HEK293 (cell line): ENCODE measurements around the gene CRY1.

Experiments
- CTCF ChIA-PET: fragments of 350-600 bp; formaldehyde crosslinking; extraction: SDS; loops from one replicate; lab custom pipeline; 2021; ENCODE audit warnings: antibody characterized with exemption; lab: Yijun Ruan, JAX
- POLR2A ChIA-PET: fragments of 300-600 bp; formaldehyde crosslinking; extraction: SDS; loops from one replicate; lab custom pipeline; 2020; ENCODE audit warnings: antibody characterized with exemption, inconsistent platforms; lab: Yijun Ruan, JAX
- H3K27ac ChIP-seq: fragments of 200-500 bp; sonication (Bioruptor generic); 2 replicates; pipeline ENCODE4 v1.5.1; 2014; ENCODE audit warnings: low read depth, low read length, control low read depth, inconsistent platforms; ENCODE audit errors: extremely low read depth
- H3K36me3 ChIP-seq, 2 experiments: fragments of 200-500 bp in 1 of 2; sonication (Bioruptor generic) in 1 of 2; 1 replicate in 1 of 2; 2 replicates in 1 of 2; pipeline ENCODE4 v1.5.1; 2014 to 2017; ENCODE audit warnings: inconsistent platforms in 2 of 2, low read length in 2 of 2; ENCODE audit not compliant: control insufficient read depth in 2 of 2, insufficient read depth in 1 of 2
- H3K4me1 ChIP-seq: fragments of 200-500 bp; sonication (Bioruptor generic); 2 replicates; pipeline ENCODE4 v1.5.1; 2014; ENCODE audit warnings: mild to moderate bottlenecking, low read length, inconsistent platforms; ENCODE audit not compliant: control insufficient read depth, insufficient read depth
- H3K4me3 ChIP-seq: 2 replicates; pipeline ENCODE4 v1.5.1; 2011; ENCODE audit warnings: low read depth, mild to moderate bottlenecking, control low read depth, low read length, moderate library complexity
- H3K9me3 ChIP-seq: fragments of 200-500 bp; sonication (Bioruptor generic); 2 replicates; pipeline ENCODE4 v1.5.1; 2014; ENCODE audit warnings: low read depth, low read length, inconsistent platforms; ENCODE audit not compliant: control insufficient read depth, insufficient read depth
- BCL11A ChIP-seq: fragments of 450-650 bp; formaldehyde crosslinking; IDR thresholded peaks from 2 replicates; pipeline ENCODE4 v1.5.1; 2016; ENCODE audit warnings: low read depth, missing biosample characterization, missing genetic modification characterization
- IKZF3 ChIP-seq: fragments of 450-650 bp; IDR thresholded peaks from 2 replicates; pipeline ENCODE4 v1.5.0; 2018; ENCODE audit warnings: missing biosample characterization, mild to moderate bottlenecking, missing genetic modification characterization, moderate library complexity
- ZBTB17 ChIP-seq: fragments of 450-650 bp; formaldehyde crosslinking; IDR thresholded peaks from 2 replicates; pipeline ENCODE4 v1.5.1; 2016; ENCODE audit warnings: missing biosample characterization, missing genetic modification characterization
- ZNF19 ChIP-seq: fragments of 450-650 bp; formaldehyde crosslinking; IDR thresholded peaks from 2 replicates; pipeline ENCODE4; 2016; ENCODE audit warnings: missing biosample characterization, missing genetic modification characterization, low read depth
- ZNF280D ChIP-seq: fragments of 450-650 bp; formaldehyde crosslinking; IDR thresholded peaks from 2 replicates; pipeline ENCODE4 v1.5.1; 2016; ENCODE audit warnings: missing biosample characterization, missing genetic modification characterization
- ZNF354C ChIP-seq: fragments of 450-650 bp; formaldehyde crosslinking; IDR thresholded peaks from 2 replicates; pipeline ENCODE4 v1.5.1; 2016; ENCODE audit warnings: missing biosample characterization, missing genetic modification characterization, low read depth, borderline replicate concordance
- ZNF645 ChIP-seq: fragments of 450-650 bp; formaldehyde crosslinking; IDR thresholded peaks from 2 replicates; pipeline ENCODE4; 2016; ENCODE audit warnings: missing biosample characterization, missing genetic modification characterization
- ZNF791 ChIP-seq: fragments of 450-650 bp; formaldehyde crosslinking; IDR thresholded peaks from 2 replicates; pipeline ENCODE4 v1.5.1; 2016; ENCODE audit warnings: missing biosample characterization, missing genetic modification characterization
- TF ChIP-seq, protein P1 (sequence below): fragments of 450-650 bp; formaldehyde crosslinking; IDR thresholded peaks from 2 replicates; pipeline ENCODE4 v1.5.1; 2016; ENCODE audit warnings: missing biosample characterization, missing genetic modification characterization
- TF ChIP-seq, protein P2 (sequence below): fragments of 450-650 bp; formaldehyde crosslinking; IDR thresholded peaks from 2 replicates; pipeline ENCODE4 v1.5.1; 2017; ENCODE audit warnings: missing biosample characterization, missing genetic modification characterization
- TF ChIP-seq, protein P3 (sequence below): fragments of 450-650 bp; formaldehyde crosslinking; IDR thresholded peaks from 2 replicates; pipeline ENCODE4 v1.5.1; 2016; ENCODE audit warnings: missing biosample characterization, missing genetic modification characterization
- TF ChIP-seq, protein P4 (sequence below): fragments of 450-650 bp; formaldehyde crosslinking; IDR thresholded peaks from 2 replicates; pipeline ENCODE4 v1.5.1; 2016; ENCODE audit warnings: missing biosample characterization, missing genetic modification characterization

CRY1 gene

DNA sequence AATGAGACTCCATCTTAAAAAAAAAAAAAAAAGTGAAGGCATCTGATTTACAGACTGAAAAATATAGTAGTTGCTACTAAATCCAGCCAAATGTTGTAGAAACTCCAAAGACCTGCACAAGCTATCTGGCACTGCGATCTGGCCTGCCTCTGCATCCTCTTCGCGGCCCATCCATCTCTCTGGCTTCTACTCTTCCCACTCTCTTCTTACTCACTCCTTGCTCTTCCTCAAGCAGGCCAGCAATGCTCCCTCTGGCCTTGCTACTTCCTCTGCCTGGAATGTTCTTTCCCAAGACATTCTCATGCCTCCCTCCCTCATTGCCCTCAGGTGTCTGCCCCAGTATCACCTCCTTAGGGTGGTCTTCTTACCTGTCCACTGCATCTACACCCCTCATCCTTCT is 9.7 kb upstream of the CRY1 start:
- Histone ChIP-seq H3K27ac (no peak overlapping the region), H3K4me3 (no peak overlapping the region), H3K36me3 (no peaks in the 10 kb centered on the region), H3K9me3 (no peaks in the 10 kb centered on the region), H3K4me1 (no peaks in the 10 kb centered on the region)
- ChIA-PET POLR2A (no interaction called here), CTCF (no interaction called here)
- TF ChIP-seq, protein P1, sequence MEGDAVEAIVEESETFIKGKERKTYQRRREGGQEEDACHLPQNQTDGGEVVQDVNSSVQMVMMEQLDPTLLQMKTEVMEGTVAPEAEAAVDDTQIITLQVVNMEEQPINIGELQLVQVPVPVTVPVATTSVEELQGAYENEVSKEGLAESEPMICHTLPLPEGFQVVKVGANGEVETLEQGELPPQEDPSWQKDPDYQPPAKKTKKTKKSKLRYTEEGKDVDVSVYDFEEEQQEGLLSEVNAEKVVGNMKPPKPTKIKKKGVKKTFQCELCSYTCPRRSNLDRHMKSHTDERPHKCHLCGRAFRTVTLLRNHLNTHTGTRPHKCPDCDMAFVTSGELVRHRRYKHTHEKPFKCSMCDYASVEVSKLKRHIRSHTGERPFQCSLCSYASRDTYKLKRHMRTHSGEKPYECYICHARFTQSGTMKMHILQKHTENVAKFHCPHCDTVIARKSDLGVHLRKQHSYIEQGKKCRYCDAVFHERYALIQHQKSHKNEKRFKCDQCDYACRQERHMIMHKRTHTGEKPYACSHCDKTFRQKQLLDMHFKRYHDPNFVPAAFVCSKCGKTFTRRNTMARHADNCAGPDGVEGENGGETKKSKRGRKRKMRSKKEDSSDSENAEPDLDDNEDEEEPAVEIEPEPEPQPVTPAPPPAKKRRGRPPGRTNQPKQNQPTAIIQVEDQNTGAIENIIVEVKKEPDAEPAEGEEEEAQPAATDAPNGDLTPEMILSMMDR (tag by site-specific recombination), result no peak
- TF ChIP-seq ZBTB17 (tag by site-specific recombination), result peak; percentile 92

- no peaks in the 10 kb centered on the region for H3K4me1 ChIP-seq
- POLR2A ChIA-PET, result no interaction called here
- no peak overlapping the region for H3K27ac ChIP-seq
- H3K4me3 ChIP-seq, result no peak overlapping the region
- CTCF ChIA-PET, result interaction anchor here (0.6 kb wide), 1 partner anchor 706 kb away, joined by 4 read pairs; no protein-coding TSS in a partner anchor
- no peaks in the 10 kb centered on the region for H3K36me3 ChIP-seq
- no peak for TF ChIP-seq ZNF645 (tag by site-specific recombination)
- TF ChIP-seq IKZF3 (tag by site-specific recombination), result no peak
- no peak for TF ChIP-seq ZNF19 (tag by site-specific recombination)
- no peak for TF ChIP-seq BCL11A (tag by site-specific recombination)
- TF ChIP-seq, protein P2, sequence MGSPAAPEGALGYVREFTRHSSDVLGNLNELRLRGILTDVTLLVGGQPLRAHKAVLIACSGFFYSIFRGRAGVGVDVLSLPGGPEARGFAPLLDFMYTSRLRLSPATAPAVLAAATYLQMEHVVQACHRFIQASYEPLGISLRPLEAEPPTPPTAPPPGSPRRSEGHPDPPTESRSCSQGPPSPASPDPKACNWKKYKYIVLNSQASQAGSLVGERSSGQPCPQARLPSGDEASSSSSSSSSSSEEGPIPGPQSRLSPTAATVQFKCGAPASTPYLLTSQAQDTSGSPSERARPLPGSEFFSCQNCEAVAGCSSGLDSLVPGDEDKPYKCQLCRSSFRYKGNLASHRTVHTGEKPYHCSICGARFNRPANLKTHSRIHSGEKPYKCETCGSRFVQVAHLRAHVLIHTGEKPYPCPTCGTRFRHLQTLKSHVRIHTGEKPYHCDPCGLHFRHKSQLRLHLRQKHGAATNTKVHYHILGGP (tag by site-specific recombination), result no peak
- TF ChIP-seq, protein P3, sequence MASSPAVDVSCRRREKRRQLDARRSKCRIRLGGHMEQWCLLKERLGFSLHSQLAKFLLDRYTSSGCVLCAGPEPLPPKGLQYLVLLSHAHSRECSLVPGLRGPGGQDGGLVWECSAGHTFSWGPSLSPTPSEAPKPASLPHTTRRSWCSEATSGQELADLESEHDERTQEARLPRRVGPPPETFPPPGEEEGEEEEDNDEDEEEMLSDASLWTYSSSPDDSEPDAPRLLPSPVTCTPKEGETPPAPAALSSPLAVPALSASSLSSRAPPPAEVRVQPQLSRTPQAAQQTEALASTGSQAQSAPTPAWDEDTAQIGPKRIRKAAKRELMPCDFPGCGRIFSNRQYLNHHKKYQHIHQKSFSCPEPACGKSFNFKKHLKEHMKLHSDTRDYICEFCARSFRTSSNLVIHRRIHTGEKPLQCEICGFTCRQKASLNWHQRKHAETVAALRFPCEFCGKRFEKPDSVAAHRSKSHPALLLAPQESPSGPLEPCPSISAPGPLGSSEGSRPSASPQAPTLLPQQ (tag by site-specific recombination), result no peak
- TF ChIP-seq, protein P4, sequence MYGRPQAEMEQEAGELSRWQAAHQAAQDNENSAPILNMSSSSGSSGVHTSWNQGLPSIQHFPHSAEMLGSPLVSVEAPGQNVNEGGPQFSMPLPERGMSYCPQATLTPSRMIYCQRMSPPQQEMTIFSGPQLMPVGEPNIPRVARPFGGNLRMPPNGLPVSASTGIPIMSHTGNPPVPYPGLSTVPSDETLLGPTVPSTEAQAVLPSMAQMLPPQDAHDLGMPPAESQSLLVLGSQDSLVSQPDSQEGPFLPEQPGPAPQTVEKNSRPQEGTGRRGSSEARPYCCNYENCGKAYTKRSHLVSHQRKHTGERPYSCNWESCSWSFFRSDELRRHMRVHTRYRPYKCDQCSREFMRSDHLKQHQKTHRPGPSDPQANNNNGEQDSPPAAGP (tag by site-specific recombination), result no peak
- no peak for TF ChIP-seq ZNF354C
- TF ChIP-seq ZNF280D (tag by site-specific recombination), result no peak
- TF ChIP-seq ZNF791 (tag by site-specific recombination), result no peak
- no peaks in the 10 kb centered on the region for H3K9me3 ChIP-seq
These were observed 8.9 kb upstream of the CRY1 start for GRCh38 chr12:107102294-107102693.
